ENCODE measurements around the gene ZC3H12C.

ZC3H12C gene

DNA sequence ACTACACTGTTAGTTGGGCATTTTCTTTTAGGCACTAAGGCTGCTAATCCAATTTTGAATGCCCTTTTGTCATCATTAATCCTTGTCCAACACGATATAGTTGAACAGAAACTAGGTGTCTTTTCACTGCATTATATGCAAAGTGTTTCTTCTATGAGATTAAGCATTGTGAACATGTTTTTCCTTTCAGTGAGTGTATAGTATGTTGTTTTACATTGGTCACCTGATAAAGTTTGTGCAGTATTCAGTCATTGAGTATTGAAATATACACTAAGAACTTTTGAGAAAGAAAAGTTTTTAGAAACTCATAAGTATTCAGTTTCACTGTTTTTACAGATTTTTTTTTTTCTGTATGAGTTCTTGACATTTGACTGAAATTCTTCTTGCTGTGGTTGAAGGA, 59.0 kb downstream of the ZC3H12C start:
- no peak for DNase-seq (ENCODE audit: low read depth in 2 of 2)

DNA sequence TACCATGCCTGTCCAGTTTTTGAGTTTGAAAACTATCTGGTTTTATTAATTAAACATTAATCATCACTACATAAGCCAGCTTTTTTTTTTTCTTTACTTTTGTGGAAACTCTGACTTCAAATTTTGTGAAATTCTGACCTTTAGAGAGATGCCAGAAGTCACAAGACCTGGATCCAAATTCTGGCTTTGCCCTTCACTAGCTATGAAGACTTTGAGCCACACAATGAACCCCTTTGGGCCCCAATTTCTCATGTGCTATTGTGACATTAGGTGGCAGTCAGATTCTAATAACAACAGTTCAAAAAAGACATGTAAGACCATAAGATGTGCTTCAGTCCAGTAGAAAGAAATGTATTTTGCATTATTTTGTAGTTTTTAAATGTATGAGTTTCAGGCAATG, 60.3 kb downstream of the ZC3H12C start:
- no peak for DNase-seq (ENCODE audit: low read depth in 2 of 2)

GRCh38 chr11:110156503-110156902, 63.3 kb downstream of the ZC3H12C start:
- no peak for DNase-seq (ENCODE audit: low read depth in 2 of 2)

DNA sequence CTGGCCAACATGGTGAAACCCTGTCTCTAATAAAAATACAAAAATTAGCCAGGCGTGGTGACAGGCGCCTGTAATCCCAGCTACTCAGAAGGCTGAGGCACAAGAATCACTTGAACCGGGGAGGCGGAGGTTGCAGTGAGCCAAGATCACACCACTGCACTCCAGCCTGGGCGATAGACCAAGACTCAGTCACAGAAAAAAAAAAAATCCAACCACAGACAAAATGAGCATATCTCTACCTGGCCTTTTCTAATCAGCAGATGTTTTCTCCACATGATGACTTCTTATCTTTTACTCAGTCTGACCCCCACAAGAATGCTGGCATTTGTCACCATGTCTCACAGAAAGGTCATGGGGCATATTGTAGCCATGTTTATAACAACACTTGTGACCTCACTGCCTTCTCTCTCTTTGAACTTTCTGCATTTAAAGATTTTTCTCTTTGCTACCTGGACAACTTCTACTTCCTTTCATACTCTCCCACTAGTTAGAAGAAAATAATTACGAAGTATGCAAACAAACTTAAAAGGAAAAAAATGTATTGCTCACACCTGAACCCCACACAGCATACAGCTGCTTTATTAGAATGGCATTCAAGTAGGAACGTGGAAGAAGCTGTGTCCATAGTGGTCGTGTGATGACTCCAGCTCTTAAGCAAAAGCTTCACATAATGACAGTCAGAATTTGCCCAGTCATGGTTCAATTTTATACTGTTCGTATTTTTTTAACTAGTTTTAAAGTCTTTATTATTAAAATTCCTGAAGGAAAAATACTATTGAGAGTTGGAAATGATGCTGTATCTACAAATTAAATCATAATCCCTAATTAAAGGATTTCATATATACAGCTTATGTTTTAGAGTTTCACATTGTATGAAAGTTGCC, 65.4 kb downstream of the ZC3H12C start:
- DNase-seq (ENCODE audit: low read depth in 2 of 2) = no peak

DNA sequence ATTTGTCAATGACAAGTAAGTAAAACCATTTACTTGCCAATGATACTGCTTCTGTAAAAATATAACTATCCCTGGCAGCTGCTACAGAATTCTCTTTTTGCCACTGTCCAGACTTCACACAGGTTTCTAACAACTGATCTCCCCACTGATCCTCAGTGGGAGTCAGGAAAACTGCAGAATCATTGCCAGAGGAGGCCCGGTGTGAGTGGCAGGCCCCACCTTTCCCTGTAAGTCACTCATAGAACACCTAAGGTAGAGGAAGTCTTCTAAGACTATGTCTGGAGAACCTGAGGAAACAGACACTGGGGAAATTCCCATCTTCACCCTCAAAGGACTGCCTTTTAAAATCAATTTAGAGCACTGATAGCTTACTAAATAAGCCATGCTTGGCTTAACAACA, 66.3 kb downstream of the ZC3H12C start:
- no peak for DNase-seq (ENCODE audit: low read depth in 2 of 2)

- no peak for DNase-seq (ENCODE audit: low read depth in 2 of 2)
These were observed 66.8 kb downstream of the ZC3H12C start for GRCh38 chr11:110160016-110160415.

DNA sequence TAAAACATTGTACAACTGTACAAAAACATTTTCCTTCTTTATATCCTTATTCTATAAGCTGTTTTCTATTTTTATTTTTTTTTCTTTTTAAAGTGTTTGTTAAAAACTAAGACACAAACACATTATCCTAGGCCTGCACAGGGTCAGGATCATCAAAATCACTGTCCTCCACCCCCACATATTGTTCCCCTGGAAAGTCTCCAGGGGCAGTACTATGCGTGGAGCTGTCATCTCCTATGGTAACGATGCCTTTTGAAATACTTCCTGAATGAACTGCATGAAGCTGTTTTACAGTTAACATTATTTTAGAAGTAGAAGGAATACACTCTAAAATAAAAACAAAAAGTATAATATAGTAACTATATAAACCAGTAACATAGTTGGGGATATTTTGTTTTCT, 67.2 kb downstream of the ZC3H12C start:
- no peak for DNase-seq (ENCODE audit: low read depth in 2 of 2)

DNA sequence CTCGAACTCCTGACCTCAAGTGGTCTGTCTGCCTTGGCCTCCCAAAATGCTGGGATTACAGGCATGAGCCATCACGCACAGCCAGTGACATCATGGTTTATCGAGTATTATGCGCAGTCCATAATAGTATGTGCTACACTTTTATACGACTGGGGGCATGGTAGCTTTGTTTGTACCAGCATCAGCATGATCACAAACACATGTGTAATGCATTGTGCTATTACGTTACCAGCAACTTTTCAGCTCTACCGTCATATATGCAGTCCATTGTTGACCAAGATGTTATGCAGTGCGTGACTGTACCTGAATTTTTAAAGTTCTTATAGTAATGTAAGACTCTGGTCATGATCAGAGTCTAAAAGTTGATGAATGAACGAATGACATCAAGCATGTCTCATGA, 67.9 kb downstream of the ZC3H12C start:
- no peak for DNase-seq (ENCODE audit: low read depth in 2 of 2)

DNA sequence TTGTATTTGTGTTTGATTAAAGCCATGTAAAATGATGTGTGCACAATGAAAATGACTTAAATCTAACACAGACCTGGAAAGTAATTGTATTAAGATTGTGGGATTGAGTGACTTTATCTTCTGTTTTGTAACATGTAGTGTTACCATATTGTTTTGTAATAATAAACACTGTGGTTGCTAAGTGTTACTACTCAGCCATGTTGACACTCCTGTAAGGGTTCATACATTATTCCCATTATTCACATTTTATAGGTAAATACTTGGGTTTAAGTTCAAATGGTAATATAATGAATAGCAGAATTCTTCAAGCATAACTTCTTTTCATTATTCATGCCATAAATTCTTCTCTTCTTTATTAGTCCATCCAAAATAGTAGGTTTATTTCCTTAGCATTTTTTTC, 69.0 kb downstream of the ZC3H12C start:
- DNase-seq (ENCODE audit: low read depth in 2 of 2) = no peak

DNA sequence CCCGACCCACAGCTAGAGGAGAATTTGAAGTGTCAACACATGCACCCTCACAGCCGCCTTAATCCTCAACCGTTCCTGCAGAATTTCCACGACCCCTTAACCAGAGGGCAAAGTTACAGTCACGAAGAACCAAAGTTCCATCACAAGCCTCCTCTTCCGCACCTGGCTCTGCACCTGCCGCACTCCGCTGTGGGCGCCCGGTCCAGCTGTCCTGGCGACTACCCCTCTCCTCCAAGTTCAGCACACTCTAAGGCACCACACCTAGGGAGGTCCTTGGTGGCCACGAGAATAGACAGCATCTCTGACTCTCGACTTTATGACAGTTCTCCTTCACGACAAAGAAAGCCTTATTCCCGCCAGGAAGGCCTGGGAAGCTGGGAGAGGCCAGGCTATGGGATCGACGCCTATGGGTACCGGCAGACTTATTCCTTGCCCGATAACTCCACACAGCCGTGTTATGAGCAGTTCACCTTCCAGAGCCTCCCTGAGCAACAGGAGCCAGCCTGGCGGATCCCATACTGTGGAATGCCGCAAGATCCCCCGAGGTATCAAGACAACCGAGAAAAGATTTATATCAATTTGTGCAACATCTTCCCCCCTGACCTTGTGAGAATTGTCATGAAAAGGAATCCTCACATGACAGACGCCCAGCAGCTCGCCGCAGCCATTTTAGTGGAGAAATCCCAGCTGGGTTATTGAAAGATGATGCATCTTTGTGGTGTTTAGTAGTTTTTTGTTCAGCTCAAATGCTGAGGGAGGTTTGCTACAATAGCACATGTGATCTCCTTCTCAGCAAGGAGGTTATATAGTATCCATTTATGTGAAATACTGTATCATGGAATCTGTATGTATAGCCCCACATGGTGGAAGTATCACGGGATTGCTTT, 72.1 kb downstream of the ZC3H12C start:
- DNase-seq (ENCODE audit: low read depth in 2 of 2) = no peak

- DNase-seq (ENCODE audit: low read depth in 2 of 2) = no peak
These were observed 75.0 kb downstream of the ZC3H12C start for GRCh38 chr11:110168033-110168803.

DNA sequence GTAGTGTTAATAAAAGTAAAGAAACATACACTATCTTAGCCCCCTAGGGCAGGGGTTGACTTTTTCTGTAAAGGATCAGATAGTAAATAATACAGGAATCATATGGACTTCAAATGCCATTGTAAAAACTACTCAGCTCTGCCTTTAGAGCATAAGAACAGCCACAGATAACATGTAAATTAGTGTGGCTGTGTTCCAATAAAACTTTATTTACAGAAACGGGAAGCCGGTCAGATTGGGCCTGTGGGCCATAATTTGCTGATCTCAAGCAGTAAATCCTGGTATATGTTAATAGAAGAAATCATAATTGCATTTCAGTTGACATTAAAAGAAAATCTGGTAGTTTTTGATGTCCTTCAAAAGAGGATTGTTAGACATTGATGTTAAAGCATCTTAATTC, 76.5 kb downstream of the ZC3H12C start:
- no peak for DNase-seq (ENCODE audit: low read depth in 2 of 2)

- DNase-seq (ENCODE audit: low read depth in 2 of 2) = no peak
These were observed 79.4 kb downstream of the ZC3H12C start for GRCh38 chr11:110172468-110173065.

DNA sequence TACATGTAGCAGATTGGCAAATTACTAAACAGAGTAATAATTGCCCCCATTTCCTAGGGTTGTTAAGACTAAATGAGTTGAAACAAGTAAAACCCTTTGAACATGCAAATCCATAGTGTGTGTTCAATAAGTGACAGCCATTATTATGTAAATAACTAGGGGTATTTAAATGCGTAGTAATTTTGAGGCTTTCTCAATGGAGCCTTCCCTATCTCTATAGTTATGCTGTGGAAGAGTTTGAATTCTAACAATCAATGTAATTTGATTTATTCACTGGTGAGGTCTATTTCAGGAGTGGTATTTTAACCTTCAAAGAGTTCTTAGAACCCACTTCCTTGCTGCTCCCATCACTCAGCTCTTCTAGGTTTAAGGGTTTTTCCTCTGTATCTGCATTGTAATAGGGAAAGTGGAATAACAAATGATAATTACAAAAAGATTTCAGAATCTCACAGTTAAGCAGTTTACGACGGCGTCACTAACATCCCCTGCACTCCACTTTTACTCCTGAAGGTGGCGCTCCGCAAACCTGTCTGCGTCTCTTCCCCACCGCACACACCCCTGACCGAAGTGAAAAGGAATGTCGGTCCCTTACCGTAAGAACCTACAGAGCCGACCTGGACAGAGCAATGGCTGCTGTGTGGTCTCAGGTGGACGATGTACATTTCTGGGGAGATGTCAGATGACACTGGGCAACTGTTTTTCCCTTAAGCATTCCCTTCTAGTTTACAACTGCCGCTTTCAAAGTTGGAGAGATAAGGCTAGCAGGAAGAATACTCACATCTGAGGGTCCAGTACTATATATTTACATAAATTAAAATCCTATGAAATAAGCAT, 80.8 kb downstream of the ZC3H12C start:
- DNase-seq (ENCODE audit: low read depth in 2 of 2) = peak; percentile 28 to 35

DNA sequence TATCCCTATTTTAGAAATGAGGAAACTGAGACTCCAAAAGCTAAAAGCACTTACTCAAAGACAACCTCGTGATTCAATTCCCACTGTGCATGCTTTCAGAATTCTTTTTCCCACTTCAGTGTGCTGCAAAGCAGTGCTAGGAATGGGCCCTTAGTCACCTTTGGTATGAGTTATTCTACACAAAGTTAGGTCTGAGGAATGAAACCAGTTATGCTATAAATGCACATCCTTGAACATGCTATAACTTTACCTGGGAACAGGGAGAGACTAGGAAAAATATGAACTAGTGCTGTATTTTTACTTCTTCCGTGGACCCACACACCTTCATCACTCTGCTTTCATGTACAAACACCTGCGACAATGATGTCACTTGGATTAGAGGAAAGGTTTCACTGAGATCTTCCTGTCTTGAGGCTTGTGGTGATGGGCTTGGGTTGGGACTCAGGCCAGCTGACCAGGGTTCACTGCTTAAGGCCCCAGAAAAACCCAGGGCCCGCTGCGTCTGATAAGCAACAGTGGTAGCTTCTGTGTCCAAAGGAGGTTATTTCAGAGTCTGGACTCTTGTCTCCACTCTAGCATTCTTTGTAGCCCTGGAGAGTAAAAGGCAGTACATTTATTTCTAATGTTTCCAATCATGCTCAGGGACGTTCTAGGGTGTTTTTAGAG, 81.6 kb downstream of the ZC3H12C start:
- no peak for DNase-seq (ENCODE audit: low read depth in 2 of 2)

DNA sequence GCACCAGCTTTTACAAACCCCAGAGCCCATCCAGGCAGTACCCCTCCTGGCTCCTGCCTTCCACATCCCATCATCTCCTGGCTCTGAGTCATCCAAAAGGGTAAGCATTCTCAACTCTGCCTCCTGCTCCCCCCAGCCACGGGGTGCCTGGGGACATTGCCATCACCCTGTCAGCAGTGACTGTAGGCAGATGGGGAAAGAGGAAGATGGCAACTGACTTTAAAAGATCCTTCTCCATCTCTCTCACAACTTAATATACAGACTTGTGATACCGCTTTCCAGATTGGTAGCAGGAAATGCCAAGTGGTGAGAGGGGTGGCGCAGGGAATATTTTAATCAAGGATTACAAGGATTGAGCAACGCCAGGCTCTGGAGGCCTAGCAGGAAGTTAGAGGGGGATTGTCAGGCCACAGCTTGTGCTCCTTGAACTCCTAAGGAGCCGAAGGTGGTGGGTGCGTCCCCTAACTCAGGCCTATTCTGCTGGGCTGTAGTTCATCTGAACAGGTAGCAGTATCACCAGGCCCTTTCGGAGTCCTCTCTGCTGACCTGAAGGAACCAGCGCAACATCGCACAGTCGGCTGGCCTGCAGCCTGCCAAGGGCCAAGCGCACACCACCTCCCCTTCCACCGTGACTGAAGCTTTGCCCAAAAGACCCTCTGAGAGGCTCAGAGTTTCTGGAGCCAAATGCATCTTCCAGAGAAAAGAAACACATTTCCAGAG, 83.3 kb downstream of the ZC3H12C start:
- DNase-seq (ENCODE audit: low read depth in 2 of 2) = no peak

- DNase-seq (ENCODE audit: low read depth in 2 of 2) = no peak
These were observed 83.9 kb downstream of the ZC3H12C start for GRCh38 chr11:110177086-110177456.

DNA sequence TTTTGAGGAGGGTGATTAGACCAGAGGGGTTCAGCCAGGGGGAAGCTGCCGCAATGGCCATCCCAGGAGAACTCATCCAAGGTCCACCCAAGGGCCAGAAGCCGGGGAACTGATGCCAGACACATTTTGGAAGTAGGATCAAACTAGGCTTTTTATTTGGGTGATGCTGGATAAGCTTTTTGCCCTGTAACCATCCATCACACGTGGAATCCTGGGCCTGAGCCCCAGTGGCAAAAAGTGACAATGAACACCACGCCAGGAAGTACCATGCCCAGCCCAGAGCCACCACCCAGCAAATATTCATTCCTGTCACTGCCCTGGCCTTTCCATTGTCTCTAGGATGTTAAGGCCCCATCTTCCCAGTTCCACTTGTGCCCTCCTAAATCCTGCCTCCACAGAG, 85.9 kb downstream of the ZC3H12C start:
- no peak for DNase-seq (ENCODE audit: low read depth in 2 of 2)

- no peak for DNase-seq (ENCODE audit: low read depth in 2 of 2)
These were observed 89.7 kb downstream of the ZC3H12C start for GRCh38 chr11:110182886-110183285.

- DNase-seq (ENCODE audit: low read depth in 2 of 2) = no peak
These were observed 91.3 kb downstream of the ZC3H12C start for GRCh38 chr11:110184456-110184855.

Data from stimulated activated CD8-positive, alpha-beta memory T cell treated with anti-CD3 and anti-CD28 coated beads, Interleukin-7, amount 100 ng/mL, for 1 hour (primary cell).